GM12878 (cell line): ENCODE results near the gene GPC6. TPM values are rescaled to one million over a fixed set of nuclear protein-coding genes. Genes with fewer than 3 reads are reported as not detected.

ENCODE experiments used
- ATAC-seq: fragments of 200-7000 bp; cut with Tn5 transposase; 3 replicates; pipeline ENCODE4 v1.9.1; 2020; ENCODE audit warnings: mild to moderate bottlenecking, moderate library complexity
- BruUV-seq: library from RNA; stranded (reverse); fragments of 400-500 nt; replicated peaks from 2 replicates; lab custom pipeline; 2021; lab: Mats Ljungman, UMichigan
- CTCF ChIA-PET: fragments of 300-600 bp; sonication (Branson Sonifier 250); formaldehyde crosslinking; extraction: SDS; loops from one replicate; lab custom pipeline; 2021; ENCODE audit warnings: inconsistent platforms; lab: Yijun Ruan, JAX
- POLR2A ChIA-PET: fragments of 350-600 bp; formaldehyde crosslinking; extraction: SDS; loops from one replicate; lab custom pipeline; 2021; ENCODE audit warnings: inconsistent platforms; lab: Charles Lee
- RAD21 ChIA-PET: fragments of 300-600 bp; sonication (Branson Sonifier 250); formaldehyde crosslinking; loops from one replicate; lab custom pipeline; 2023; ENCODE audit warnings: antibody characterized with exemption; ENCODE audit not compliant: unreplicated experiment; lab: Charles Lee
- SMC1A ChIA-PET: fragments of 300-600 bp; sonication (Branson Sonifier 250); formaldehyde crosslinking; loops from one replicate; lab custom pipeline; 2023; ENCODE audit not compliant: unreplicated experiment, uncharacterized antibody; lab: Charles Lee
- DNase-seq: peaks from one replicate; pipeline ENCODE4 v3.0.0-alpha.2; 2011; ENCODE audit warnings: low read depth, low spot score
- FAIRE-seq: peaks from 3 replicates; lab custom pipeline; 2011; peaks lifted over from hg19 to GRCh38; lab: Jason Lieb, UNC
- H2AFZ ChIP-seq: 2 replicates; pipeline ENCODE4 v1.6.0; 2011; ENCODE audit warnings: low read depth, low read length, control low read depth; ENCODE audit not compliant: control insufficient read depth
- H3K27ac ChIP-seq: 2 replicates; pipeline ENCODE4 v1.5.1; 2011; ENCODE audit warnings: control low read depth; ENCODE audit not compliant: control insufficient read depth, insufficient read depth
- H3K27me3 ChIP-seq, 2 experiments: replicated peaks in 1 of 2; 2 replicates each; pipeline versions ENCODE4 v1.6.0 to v1.6.1; 2011; ENCODE audit warnings: low read length in 1 of 2; ENCODE audit not compliant: control insufficient read depth in 2 of 2, insufficient read depth in 2 of 2
- H3K36me3 ChIP-seq, 2 experiments: 2 replicates each; pipeline ENCODE4 v1.5.1; 2011; ENCODE audit warnings: low read length in 1 of 2; ENCODE audit not compliant: control insufficient read depth in 2 of 2, insufficient read depth in 2 of 2
- H3K4me1 ChIP-seq: 2 replicates; pipeline ENCODE4 v1.6.1; 2011; ENCODE audit warnings: mild to moderate bottlenecking, low read length, moderate library complexity, mixed read lengths; ENCODE audit not compliant: control insufficient read depth, insufficient read depth
- H3K4me2 ChIP-seq: 2 replicates; pipeline ENCODE4 v1.6.0; 2011; ENCODE audit warnings: control low read depth; ENCODE audit not compliant: control insufficient read depth, insufficient read depth
- H3K4me3 ChIP-seq: fragments of 200-600 bp; sonication (generic); 2 replicates; pipeline ENCODE4 v1.5.1; 2016
- H3K79me2 ChIP-seq: 2 replicates; pipeline ENCODE4 v1.6.0; 2011; ENCODE audit warnings: low read length; ENCODE audit not compliant: control insufficient read depth, insufficient read depth
- H3K9ac ChIP-seq: 2 replicates; pipeline ENCODE4 v1.8.0; 2011; ENCODE audit warnings: low read length, control low read depth, mixed read lengths; ENCODE audit not compliant: control insufficient read depth, insufficient read depth
- H3K9me3 ChIP-seq: replicated peaks from 3 replicates; pipeline ENCODE4 v1.5.1; 2011; ENCODE audit warnings: mild to moderate bottlenecking, low read length; ENCODE audit not compliant: control insufficient read depth, insufficient read depth
- H4K20me1 ChIP-seq: 2 replicates; pipeline ENCODE4 v1.6.0; 2011; ENCODE audit not compliant: control insufficient read depth, insufficient read depth
- CHD2 ChIP-seq: IDR thresholded peaks from 2 replicates; pipeline ENCODE4 v1.6.1; 2011; ENCODE audit warnings: low read depth, low read length, improper control_type of control experiment, borderline replicate concordance
- SP1 ChIP-seq: IDR thresholded peaks from one replicate; pipeline ENCODE4 v1.6.1; 2011; ENCODE audit warnings: low read depth, low read length
- WGBS: methylation state at CpG from one replicate; pipeline ENCODE4 v1.1.6; 2016; ENCODE audit warnings: low lambda C conversion rate; ENCODE audit not compliant: insufficient replicate concordance, insufficient coverage; ENCODE audit errors: missing lambda C conversion rate; 5-methylcytosine and 5-hydroxymethylcytosine counted together
- in situ Hi-C: fragments of 300-500 bp; cut with MboI; formaldehyde crosslinking; loops from 9 replicates; pipeline ENCODE4 v1.14.3; 2018; ENCODE audit warnings: mixed read lengths
- intact Hi-C: fragments of 100-400 bp; cut with micrococcal nuclease; formaldehyde crosslinking; loops from one replicate; pipeline ENCODE4 v1.14.2; 2022; ENCODE audit not compliant: unreplicated experiment
- polyA plus RNA-seq, 11 experiments: library from polyadenylated mRNA; depleted of rRNA in 4 of 11; unstranded in 6 of 11; stranded (reverse) in 5 of 11; fragments of >200 nt; fragmentation: Nextera tagmentation in 4 of 11; fragmentation: Illumina TruSeq in 1 of 11; extraction: Ambion mirVana in 4 of 11; extraction: Trizol in 1 of 11; gene quantifications; 1 replicate in 1 of 11; 2 replicates in 10 of 11; pipeline versions ENCODE4 v1.2.1 to v1.2.3, GENCODE V29; 2011 to 2016; ENCODE audit warnings: inconsistent platforms in 2 of 11, missing spikeins in 2 of 11, low read depth in 1 of 11
- total RNA-seq, 4 experiments: library from RNA; depleted of rRNA in 3 of 4; stranded (reverse); fragments of >200 nt in 3 of 4; fragmentation: Illumina TruSeq in 1 of 4; extraction: Trizol in 1 of 4; gene quantifications; 2 replicates each; pipeline versions ENCODE4 v1.2.1 to v1.2.3, GENCODE V29; 2013 to 2021

Gene GPC6
- total and polyA plus RNA-seq, 10 of the 15 experiments (the other 5 are each of a cell fraction or from before 2014, with no cell fraction given): 0.03 to 0.04 (median 0.03) TPM; not detected in 7

- SMC1A ChIA-PET: no interaction called here
- H3K27me3 ChIP-seq: no peaks in the 10 kb centered on the region
- WGBS: 24% methylated on average over 1 of the region's 1 CpG
- no peaks in the 10 kb centered on the region for H3K36me3 ChIP-seq
- no peak overlapping the region for H2AFZ ChIP-seq
- in situ Hi-C loops (no loop called here), intact Hi-C loops (no loop called here)
- BruUV-seq: no TSS peak
- POLR2A ChIA-PET: no interaction called here
- ATAC-seq (no peak), DNase-seq (no peak), FAIRE-seq (no peak)
- H3K4me2 ChIP-seq: no peak overlapping the region
- H4K20me1 ChIP-seq: no peaks in the 10 kb centered on the region
- no peak overlapping the region for H3K9ac ChIP-seq
- H3K4me1 ChIP-seq: no peaks in the 10 kb centered on the region
- H3K27ac ChIP-seq: no peak overlapping the region
- H3K9me3 ChIP-seq: no peaks in the 10 kb centered on the region
- no peak overlapping the region for H3K4me3 ChIP-seq
- no peak for TF ChIP-seq SP1
- CTCF ChIA-PET: no interaction called here
- RAD21 ChIA-PET: no interaction called here
- H3K79me2 ChIP-seq: no peaks in the 10 kb centered on the region
Observed at GRCh38 chr13:94028650-94029049, 802.0 kb downstream of the GPC6 start.

- Histone ChIP-seq H2AFZ (no peak overlapping the region), H4K20me1 (no peaks in the 10 kb centered on the region), H3K27ac (no peak overlapping the region), H3K79me2 (no peaks in the 10 kb centered on the region), H3K4me1 (no peaks in the 10 kb centered on the region), H3K4me2 (no peak overlapping the region), H3K9ac (no peak overlapping the region), H3K9me3 (no peaks in the 10 kb centered on the region), H3K36me3 (no peaks in the 10 kb centered on the region)
- intact Hi-C loops: no loop called here
- 75% methylated on average over 14 of the region's 14 CpGs for WGBS
- no peak for FAIRE-seq
- BruUV-seq: no TSS peak
- RAD21 ChIA-PET: no interaction called here
- TF ChIP-seq CHD2: no peak
- TF ChIP-seq, all 136 proteins: peak for 0
- no peak for DNase-seq
- H3K4me3 ChIP-seq: no peak overlapping the region
- POLR2A ChIA-PET: no interaction called here
- SMC1A ChIA-PET: no interaction called here
- no peak for ATAC-seq
- in situ Hi-C loops: no loop called here
- no peaks in the 10 kb centered on the region for H3K27me3 ChIP-seq
- CTCF ChIA-PET: no interaction called here
Observed at GRCh38 chr13:94030415-94031119, 804.0 kb downstream of the GPC6 start.
